ENCODE results near the gene COG2.
"Not testable (repeated sequence)": the region's sequence is repeated elsewhere in the genome, so short reads cannot be mapped to it uniquely, and the experiment has no call there.

Gene COG2

GRCh38 chr1:230677200-230677599 is 34.9 kb downstream of the COG2 start:
- no peak for DNase-seq (ENCODE audit: low spot score)

DNA sequence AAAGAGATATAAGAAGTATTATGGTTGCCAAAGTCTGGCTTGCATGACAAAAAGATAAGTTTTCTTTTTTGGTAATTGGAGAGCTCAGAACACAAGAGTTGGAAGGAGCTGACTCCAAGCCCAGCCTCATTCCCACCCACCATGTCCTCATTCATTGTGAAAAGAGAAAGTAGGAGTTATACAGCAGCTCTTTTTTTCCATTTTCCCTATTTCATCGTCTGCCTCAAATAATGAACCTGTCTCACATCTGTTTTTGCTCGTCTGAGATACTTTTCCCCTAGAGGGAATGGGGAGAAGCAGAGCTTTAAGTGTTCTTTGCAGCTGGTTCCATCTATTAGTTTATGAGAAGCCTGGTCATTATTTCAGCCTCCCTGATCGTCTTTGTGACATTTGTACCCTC is 36.9 kb downstream of the COG2 start:
- no peak for DNase-seq (ENCODE audit: low spot score)

- DNase-seq (ENCODE audit: low spot score): no peak
These were observed 37.5 kb downstream of the COG2 start for GRCh38 chr1:230679825-230680224.

DNA sequence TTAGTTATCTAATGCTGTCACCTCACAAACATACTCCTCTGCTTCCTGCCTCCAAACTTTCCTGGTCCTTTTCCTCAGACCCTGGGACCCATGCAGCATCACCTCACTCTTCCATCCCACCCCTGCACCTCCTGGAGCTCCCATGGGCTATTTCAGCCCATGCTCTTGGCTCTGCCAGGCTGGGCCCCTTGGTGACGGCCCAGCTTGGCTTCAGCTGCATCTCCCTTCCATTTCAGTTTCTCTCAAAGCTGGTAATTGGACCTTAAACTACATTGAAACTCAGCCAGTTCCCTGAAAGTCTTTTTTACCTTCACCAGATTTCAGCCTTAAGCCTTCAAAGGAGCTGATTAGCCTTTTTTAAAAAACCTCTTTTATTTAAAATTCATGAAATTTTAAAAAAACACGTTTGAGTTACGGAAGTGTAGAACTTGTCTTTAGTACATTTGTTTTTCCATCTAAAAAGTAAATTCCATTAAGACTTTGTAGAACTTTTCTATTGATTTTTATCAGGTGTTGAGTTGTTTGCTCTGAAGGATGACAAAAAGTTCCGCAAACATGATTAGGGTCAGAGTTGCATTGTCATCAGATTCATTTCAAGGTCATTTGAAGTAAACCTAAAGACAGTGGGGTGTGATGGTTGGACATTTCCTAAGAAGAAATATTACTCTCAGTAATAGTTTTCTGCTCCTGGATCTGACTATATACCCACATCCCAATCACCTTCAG is 38.2 kb downstream of the COG2 start:
- no peak for DNase-seq (ENCODE audit: low spot score)

- DNase-seq (ENCODE audit: low spot score): no peak
These were observed 39.3 kb downstream of the COG2 start for GRCh38 chr1:230681599-230681998.

- no peak for DNase-seq (ENCODE audit: low spot score)
These were observed 40.0 kb downstream of the COG2 start for GRCh38 chr1:230682274-230682673.

GRCh38 chr1:230682882-230683610 is 40.8 kb downstream of the COG2 start:
- DNase-seq (ENCODE audit: low spot score): peak; percentile 71

DNA sequence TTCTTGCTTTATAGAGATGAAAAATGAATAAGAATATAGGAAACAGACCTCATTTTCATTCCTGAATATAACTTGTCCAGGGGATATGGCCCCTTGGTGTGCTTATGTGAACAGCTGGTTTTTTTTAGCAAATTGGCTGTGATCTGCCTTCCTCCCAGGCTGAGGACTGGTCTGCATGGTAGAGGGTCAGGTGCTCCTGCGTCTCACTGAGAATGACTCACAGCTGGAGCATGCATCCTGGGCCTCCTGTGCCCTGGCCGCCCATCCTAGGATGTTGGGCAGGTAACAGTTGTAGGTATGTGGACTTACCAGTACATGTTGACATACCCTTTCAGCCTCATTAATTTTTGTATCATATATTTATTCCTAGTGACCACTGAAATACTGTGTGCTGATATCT is 41.9 kb downstream of the COG2 start:
- DNase-seq (ENCODE audit: low spot score): no peak

DNA sequence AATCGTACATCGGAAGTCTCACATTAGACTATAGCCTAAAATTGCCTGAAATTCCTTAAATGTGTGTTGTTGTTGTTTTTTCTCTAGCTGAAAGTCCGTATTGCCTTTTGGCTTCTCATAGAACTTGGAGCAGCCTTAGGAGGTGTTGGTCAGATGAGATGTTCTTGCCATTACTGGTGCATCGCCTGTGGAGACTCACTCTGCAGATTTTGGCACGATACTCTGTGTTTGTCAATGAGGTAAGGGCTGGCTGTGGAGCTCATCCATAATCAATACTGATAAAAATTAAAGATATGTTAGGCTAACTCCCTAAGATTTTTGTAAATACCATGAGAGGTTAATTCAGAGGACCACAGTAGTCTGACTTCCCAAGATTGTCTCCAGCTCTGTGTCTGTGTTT is 42.7 kb downstream of the COG2 start:
- DNase-seq (ENCODE audit: low spot score): no peak

DNA sequence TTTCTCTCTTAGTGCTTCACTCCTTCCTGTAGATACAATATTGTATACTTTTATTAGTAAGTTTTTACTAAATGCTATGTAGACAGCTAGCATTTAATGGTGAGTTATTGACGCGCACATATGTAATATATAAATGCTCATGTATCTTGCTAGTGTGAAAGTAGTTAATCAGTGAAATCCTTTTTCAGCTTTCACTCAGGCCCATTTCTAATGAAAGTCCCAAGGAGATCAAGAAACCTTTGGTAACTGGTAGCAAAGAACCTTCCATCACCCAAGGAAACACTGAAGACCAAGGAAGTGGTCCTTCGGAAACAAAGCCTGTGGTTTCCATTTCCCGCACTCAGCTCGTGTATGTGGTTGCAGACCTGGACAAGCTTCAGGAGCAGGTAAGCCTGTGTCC is 44.5 kb downstream of the COG2 start:
- no peak for DNase-seq (ENCODE audit: low spot score)

DNA sequence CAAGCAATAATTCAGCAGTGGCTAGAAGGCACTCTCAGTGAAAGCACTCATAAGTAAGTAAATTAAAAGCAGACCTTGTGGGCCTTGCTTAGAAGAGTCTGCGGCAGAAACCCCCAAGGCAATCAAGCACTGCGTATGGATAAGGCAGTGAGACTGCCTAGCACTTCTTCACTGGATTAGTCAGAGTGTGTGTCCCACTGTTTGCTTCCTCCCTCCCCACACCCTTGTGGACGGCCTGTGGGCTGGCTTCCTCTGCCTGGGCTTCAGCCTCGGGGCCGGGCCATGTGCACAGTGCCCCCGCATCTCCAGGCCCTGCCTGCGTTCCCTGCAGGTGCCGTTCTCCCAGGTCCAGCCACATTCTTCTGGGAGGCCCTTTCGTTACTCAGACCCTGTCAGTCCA is 47.8 kb downstream of the COG2 start:
- no peak for DNase-seq (ENCODE audit: low spot score)

DNA sequence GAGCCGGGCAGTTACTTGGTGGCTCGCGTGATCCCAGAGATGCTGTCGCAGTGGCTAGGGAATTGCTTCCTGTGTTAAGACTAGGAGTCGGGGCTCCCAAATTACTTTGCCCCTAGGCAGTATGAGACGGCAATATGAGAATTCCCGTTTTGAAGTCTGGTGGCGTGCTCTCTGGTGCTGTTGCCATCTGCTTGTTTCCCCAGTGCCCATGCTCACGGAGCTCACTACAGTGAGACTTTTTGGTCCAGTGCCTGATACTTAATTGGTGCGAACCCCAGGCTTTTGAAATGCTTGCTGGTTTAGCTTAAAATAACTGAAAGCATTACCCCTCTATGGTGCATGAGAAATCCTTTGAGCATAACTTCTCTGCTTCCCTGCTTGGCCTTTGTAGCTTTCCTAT is 49.3 kb downstream of the COG2 start:
- no peak for DNase-seq (ENCODE audit: low spot score)

DNA sequence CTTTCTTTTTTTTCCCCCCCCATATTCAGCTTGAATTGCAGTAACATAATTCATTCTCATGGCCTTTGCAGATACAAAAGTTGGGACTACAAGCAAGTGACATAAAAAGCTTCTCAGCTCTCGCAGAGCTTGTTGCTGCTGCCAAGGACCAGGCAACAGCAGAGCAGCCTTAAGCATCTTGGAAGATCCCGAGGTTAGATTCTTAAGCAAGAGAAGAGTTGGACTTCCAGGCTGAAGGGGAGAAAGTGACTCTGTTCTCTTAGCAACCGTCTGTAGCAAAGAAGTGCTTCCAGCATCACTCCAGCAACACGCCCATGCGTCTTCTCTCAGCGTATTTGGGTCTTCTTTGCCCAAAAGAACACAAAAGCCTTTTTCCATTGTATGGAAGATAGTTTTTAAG is 50.9 kb downstream of the COG2 start:
- DNase-seq (ENCODE audit: low spot score): no peak

DNA sequence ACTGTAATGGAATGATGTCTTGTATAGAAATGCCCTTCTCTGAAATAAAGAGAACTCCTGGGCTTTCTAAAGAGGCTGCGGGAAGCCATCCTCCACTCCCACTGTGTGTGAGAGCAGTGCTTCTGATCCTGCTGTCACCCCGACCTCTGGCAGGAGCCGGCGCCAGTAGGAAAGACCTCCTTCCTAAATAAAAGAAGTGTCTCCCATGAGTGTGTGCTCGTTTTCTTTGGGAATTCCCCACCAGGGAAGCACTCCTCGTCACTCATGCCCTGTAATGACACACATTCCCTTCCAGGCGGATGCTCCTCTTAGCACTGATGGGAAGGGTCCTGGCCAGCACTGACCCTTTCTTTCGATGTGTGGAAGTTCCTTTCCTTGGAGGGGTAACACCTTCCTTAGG is 51.5 kb downstream of the COG2 start:
- no peak for DNase-seq (ENCODE audit: low spot score)

DNA sequence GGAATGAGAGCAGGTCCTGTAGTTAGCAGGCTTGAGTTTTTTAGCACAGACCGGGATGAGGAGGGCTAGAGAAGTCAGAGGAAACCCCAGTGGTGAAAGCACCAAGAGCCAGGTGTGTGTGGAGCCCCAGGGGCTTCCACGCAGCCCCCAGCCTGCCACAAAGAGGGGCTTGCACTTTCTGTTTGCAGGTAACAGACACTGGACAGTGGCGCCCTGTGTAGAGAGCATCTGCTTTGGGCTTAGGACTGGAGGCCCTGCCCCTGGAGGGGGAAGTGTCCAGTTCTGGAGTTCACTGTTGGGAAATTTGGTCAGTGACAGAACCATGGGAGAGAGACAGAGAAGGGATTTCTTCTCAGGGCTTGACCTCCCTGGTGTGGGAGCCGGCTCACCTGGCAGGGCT is 52.2 kb downstream of the COG2 start:
- DNase-seq (ENCODE audit: low spot score): no peak

GRCh38 chr1:230694991-230695390 is 52.7 kb downstream of the COG2 start:
- no peak for DNase-seq (ENCODE audit: low spot score)

GRCh38 chr1:230696218-230696617 is 53.9 kb downstream of the COG2 start:
- no peak for DNase-seq (ENCODE audit: low spot score)

DNA sequence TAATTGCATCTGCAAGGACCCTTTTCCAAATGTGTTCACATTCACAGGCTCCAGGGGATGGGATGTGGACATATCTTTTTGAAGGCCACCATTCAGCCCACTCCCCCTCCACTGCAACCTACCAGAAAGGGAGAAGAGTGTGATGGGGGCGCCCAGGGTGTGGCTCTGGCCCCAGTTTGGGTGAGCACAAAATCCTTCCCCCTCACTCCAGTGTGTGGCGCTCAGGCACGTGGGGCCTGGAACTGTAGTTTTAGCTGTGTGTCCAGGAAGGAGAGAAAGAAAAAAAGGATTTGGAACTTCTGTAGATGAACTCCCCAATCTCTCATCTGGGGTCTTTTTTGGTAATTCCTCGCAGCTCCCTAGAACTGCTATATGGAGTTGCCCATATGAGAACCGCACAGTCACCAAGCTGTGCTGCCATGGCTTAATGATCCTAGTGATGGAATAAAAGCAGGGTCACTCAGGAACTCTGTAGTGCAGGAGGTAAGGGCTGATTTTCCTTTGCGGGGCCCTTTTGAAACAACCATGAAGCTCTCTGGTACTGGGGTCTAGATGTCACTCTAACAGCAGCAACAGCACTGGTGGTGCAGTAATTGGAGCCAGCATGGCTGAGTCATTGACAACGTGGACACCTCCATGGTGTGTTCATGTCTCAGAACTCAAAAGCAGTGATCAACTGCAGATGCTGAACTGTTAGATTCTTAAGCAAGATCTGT is 54.6 kb downstream of the COG2 start:
- no peak for DNase-seq (ENCODE audit: low spot score)

DNA sequence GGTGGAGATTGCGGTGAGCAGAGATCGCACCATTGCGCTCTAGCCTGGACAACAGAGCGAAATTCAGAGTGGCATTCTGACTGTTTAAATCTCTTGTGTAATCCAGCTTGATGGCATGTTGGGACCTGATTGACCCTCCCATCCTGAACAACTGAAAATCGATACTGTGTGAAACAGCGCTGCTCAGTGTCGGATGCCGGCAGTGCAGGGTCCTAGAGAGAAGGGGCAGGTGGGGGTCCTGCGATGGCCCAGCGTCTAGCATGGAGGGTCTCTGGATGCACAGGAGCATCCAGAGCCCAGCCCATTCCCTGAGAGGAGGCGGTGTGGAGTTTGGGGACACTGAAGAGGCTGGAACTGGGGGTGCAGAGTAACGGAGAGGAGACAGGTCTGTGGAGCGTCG is 55.8 kb downstream of the COG2 start:
- no peak for DNase-seq (ENCODE audit: low spot score)

- not testable (repeated sequence) for DNase-seq (ENCODE audit: low spot score)
These were observed 56.7 kb downstream of the COG2 start for GRCh38 chr1:230698964-230699363.

- no peak for DNase-seq (ENCODE audit: low spot score)
These were observed 57.4 kb downstream of the COG2 start for GRCh38 chr1:230699716-230700115.

DNA sequence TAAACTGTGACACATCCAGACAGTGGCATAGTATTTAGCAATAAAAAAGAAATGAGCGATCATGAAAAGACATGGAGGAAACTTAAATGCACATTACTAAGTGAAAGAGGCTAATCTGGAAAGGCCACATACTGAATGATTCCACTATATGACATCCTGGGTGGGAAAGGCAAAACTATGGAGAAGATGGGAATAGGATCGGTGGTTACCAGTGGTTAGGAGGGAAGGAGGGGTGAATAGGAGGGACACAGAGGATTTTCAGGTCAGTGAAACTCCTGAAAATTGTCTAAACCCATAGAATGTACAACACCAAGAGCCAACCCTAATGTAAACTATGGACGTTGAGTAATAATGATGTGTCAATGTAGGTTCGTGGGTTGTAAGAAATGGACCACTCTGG is 57.9 kb downstream of the COG2 start:
- DNase-seq (ENCODE audit: low spot score): no peak

GRCh38 chr1:230701434-230701833 is 59.2 kb downstream of the COG2 start:
- DNase-seq (ENCODE audit: low spot score): no peak
